HG02973 (cell line): Measurements from ENCODE around the gene SCGB1C2.
"Not testable (repeated sequence)": the region's sequence is repeated elsewhere in the genome, so short reads cannot be mapped to it uniquely, and the experiment has no call there.

ENCODE experiments used
- ATAC-seq: cut with Tn5 transposase; IDR thresholded peaks from one replicate; pipeline ENCODE4 v1.9.1; 2021; ENCODE audit warnings: moderate library complexity; ENCODE audit not compliant: unreplicated experiment

The SCGB1C2 gene

GRCh38 chr17:137166-137807, at the start of gene SCGB1C2:
TSS of gene SCGB1C2 (plus strand) at chr17:137569. CDS start at chr17:137591, 22 bp downstream.
- ATAC-seq: not testable (repeated sequence)

DNA sequence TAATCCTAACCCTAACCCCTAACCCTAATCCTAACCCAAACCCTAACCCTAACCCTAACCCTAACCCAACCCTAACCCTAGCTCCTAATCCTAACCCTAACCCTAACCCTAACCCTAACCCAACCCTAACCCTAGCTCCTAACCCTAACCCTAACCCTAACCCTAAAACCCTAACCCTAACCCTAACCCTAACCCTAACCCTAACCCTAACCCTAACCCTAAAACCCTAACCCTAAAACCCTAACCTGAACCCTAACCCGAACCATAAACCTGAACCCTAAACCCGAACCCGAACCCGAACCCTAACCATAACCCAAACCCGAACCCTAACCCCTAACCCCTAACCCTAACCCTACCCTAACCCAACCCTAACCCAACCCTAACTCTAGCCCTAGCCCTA, 24.3 kb upstream of the SCGB1C2 start:
- ATAC-seq: not testable (repeated sequence)

DNA sequence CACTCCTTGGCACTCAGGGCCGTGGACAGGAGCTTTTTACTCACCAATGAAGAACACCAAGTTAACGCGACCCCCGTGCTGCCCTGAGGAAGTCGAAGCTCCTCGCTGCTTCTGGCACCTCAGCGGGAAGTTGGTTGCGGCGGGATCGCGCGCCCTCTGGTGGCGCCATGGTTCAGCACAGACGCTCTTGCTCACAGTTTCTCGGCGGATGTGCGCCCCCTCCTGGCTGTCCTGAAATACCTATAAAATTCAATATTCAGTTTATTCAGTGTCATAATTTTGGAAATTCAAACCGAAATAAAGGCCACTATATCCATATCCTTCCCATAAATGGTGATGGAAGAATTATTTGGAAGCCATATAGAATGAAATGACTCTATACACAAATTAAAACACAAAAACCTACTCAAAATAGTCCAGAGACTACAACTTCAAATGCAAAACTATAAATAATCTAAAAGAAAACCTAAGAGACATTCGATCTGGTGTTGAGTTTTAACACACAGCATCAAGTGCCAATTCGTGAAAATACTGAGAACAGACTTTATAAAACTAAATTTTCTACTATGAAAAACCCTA, 18.9 kb upstream of the SCGB1C2 start:
- not testable (repeated sequence) for ATAC-seq

DNA sequence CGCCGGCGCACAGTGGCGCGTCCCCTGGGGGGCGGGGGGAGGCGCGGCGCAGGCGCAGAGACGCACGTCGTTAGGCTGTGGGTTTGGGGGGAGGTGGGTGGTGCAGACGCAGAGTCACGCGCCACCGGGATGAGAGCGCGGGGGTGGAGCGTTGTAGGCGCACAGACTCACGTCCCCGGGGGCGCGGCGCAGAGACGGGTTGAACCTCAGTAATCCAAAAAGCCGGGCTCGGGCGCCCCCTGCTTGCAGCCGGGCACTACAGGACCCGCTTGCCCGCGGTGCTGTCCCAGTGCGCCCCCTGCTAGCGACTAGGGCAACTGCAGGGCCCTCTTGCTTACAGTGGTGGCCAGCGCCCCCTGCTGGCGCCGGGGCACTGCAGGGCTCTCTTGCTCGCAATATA, 3.4 kb upstream of the SCGB1C2 start:
- not testable (repeated sequence) for ATAC-seq

DNA sequence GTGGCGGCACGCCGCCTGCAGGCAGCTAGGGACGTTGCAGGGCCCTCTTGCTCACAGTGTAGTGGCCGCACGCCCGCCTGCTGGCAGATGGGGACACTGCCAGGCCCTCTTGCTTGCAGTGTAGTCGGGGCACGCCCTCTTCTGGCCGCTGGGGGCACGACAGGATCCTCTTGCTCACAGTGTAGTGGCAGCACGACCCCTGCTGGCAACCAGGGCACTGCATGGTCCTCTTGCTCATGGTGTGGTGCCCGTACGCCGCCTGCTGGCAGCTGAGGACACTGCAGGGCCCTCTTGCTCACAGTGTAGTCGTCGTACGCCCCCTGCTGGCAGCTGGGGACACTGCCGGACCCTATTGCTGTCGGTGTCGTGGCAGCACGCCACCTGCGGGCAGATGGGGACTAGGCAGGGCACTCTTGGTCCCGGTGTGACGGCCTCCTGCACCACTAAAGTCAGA, 3.0 kb upstream of the SCGB1C2 start:
- ATAC-seq: peak; percentile 77

DNA sequence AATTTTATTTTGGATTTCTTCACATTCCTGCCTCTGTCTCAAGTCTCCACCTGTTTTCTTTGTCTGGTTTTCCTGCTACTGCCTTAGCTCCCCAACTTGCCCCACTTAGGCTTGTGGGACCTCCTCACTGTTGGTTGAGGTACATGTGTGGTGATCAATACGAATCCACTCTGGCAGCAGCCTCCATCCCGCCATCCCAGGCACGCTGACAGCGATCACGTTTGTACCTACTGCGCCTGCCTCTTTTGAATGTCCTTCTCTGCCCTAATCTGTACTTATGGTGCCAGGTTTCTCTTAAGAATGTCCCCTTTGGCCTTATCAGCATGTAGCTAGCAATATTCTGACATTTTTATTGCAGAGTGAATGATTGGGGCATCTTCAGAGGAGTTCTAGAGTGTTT, 2.3 kb upstream of the SCGB1C2 start:
- ATAC-seq: not testable (repeated sequence)

DNA sequence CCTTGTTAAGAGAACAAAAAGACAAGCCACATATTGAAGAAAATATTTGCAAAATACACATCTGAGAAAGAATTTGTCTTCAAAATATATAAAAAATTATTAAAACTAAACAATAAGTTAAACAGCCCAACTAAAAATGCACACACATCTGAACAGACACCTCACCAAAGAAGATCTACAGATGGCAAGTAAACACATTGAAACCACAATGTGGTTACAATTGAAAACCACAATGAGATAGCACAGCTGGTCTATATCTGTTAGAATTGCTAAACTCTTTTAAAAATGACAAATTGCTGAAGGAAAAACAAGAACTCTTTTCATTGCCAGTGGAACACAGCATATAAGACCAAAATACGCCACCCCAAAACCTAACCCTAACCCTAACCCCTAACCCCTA, 1.5 kb upstream of the SCGB1C2 start:
- ATAC-seq: not testable (repeated sequence)

GRCh38 chr17:136531-136930, 838 bp upstream of the SCGB1C2 start:
- ATAC-seq: not testable (repeated sequence)

- not testable (repeated sequence) for ATAC-seq
Measured at GRCh38 chr17:139401-140205, 2.2 kb downstream of the SCGB1C2 start.

GRCh38 chr17:142102-142661, 4.8 kb downstream of the SCGB1C2 start:
- no peak for ATAC-seq

DNA sequence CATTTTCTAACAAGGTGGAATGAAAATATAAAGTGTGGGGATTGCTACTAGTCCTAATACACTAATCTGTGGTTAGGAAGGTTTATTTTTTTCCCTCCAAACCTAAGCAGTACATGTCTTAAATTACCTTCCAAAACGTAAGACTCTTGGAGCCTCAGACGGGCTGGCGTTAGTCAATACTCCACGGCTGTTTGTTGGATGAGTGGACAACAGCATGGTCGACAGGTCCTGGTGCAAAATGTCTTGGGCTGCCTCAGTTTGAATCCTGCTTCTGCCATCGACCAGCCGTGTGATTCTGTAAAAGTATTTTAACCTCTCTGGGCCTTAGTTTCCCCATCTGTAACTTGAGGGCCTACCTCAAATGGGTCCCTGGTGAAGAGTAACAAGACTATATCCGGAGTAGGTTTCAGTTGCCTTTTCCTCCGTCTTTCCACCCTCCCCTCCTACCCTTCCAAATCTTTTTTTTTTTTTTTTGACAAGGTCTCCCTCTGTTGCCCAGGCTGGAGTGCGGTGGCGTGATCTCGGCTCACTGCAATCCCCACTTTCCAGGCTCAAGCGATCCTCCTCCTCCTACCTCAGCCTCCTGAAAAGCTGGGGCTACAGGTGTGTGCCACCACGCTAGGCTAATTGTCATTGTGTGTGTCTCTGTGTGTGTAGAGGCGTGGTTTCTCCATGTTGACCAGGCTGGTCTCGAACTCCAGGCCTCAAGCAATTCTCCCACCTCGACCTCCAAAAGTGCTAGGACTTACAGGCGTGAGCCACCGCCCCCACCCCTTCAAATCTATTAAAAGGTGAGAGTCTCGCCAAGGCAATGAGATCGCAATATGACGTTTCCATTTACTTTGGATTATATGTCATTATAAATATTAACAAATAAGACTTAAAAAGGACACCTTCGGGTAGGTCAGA, 5.8 kb downstream of the SCGB1C2 start:
- ATAC-seq: no peak

DNA sequence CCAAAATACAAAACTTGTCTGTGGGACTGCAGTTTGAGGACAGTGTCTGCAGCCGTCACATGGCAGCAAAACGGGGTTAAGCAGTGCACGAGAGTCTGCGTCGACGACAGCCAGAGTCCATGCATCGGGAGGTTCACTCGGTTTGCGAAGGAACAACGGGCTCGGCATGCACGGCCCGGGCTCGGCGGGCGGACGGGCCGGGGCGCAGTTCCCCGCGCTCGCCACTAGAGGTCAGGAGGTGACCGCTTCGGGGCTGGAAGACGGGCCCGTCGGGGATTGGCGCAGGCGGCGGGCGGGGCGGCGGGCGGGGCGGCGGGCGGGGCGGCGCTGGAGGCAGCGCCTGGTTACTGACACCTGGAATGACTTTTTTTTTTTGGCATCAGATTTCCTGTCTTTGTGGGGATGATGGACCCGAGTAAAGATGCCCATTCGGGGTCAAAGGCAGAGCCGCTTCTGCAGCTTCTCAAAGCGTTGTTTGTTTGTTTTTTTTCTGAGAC, 6.5 kb downstream of the SCGB1C2 start:
- ATAC-seq: peak; percentile 71

- ATAC-seq: no peak
Measured at GRCh38 chr17:144936-145670, 7.7 kb downstream of the SCGB1C2 start.

- ATAC-seq: no peak
Measured at GRCh38 chr17:145671-146541, 8.5 kb downstream of the SCGB1C2 start.

GRCh38 chr17:146546-146945, 9.2 kb downstream of the SCGB1C2 start:
- no peak for ATAC-seq

DNA sequence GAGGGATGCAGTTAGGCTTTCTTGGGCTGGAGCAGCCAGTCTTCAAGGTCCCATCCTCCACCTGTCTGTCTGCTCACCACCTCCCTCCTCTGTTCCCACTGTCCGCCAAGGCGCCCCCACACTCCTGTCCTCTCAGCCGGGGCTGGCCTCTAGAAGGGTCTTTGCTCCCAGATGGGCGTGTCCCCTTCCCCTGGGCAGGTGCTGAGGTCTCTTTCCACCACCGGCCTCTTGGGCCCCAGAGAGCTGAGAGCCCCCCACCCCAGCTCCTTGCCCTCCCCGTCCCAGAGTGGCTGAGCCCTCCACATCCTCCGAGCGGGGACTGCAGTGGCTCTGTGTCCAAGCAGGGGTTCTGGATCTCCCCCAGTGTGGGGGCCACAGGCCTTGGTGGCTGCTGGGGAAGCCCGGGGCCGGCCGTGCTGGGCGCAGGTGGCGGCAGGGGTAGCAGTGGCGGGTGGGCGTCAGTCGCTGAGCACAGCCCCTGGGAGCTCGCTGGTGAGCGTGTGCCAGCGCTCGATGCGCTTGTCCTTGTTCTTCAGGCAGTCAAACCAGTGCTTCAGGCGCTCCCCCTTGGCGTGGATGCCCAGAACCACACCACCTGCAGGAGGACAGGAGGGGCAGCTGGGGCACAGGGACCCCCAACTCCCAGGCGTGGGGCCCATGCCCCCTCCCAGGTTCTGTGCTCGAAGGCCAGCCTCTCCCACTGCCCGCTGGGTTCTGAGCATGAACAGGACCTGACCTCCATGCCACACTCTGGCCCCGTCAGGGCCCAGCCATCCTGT, 9.8 kb downstream of the SCGB1C2 start:
- no peak for ATAC-seq

DNA sequence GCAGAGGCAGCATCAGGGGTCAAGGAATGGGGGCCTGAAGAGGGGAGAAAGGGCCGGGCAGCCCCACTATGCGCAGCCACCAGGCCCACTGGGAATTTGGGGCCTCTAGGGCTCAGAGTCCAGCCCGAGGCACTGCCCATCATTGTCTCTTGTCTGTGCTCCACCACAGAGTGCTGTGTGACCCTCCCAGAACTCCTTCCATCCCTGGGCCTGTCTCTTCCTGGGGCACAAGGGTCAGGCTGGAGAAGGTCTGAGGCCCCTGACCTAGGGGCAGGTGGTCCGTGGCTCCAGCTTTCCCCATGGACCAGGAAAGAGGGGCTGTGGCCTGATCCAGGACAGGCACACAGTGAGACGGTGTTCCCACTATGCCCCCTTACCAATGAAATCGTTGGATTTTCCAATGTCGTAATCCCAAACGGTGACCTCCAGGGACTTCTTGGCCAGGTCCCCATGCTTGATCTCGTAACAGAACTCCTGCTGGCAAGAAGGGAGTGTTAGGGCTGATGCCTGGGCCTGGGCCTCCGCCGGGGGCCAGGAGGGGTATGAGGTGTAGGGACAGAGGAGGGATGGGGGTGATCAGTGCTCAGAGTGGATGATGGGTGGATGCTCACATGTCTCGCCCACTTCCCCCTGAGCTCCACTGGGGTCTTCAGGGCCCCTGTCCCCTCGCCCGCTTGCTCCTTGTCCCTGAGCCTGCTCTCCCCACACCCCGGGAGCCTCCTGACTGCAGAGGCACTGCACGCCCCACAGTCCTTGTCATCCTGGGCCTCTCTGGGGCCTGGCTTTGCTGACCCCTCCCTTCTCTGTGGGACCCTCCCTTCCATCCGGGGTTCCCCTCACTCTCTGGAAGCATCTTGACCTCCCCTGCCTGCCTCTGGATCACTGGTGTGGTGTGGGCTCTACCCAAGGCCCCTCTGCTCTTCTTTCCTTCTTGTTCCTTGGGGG, 10.7 kb downstream of the SCGB1C2 start:
- no peak for ATAC-seq
